Liver (tissue), 3 donors: Measurements from ENCODE around the gene CABLES1.

Source experiments
- EGR1 ChIP-seq, 2 donors: IDR thresholded peaks; 2 replicates each; pipeline ENCODE4 v1.6.1; 2016 to 2018; ENCODE audit warnings: antibody characterized with exemption in 2 of 2, low read depth in 2 of 2
- FOXA1 ChIP-seq: IDR thresholded peaks from 2 replicates; pipeline ENCODE4 v1.6.1; 2016; ENCODE audit warnings: antibody characterized with exemption
- GABPA ChIP-seq, 2 donors: IDR thresholded peaks in 1 of 2; conservative IDR thresholded peaks in 1 of 2; 2 replicates each; pipeline ENCODE4 v1.6.1; 2016; ENCODE audit warnings: antibody characterized with exemption in 2 of 2, mild to moderate bottlenecking in 1 of 2, moderate library complexity in 1 of 2
- HNF4G ChIP-seq: IDR thresholded peaks from 2 replicates; pipeline ENCODE4 v1.6.1; 2016; ENCODE audit warnings: antibody characterized with exemption
- JUND ChIP-seq, 2 donors: IDR thresholded peaks; 2 replicates each; pipeline ENCODE4 v1.6.1; 2016; ENCODE audit warnings: antibody characterized with exemption in 2 of 2
- SP1 ChIP-seq: IDR thresholded peaks from 2 replicates; pipeline ENCODE4 v1.6.1; 2018; ENCODE audit warnings: antibody characterized with exemption, mild to moderate bottlenecking
- TAF1 ChIP-seq: conservative IDR thresholded peaks from 2 replicates; pipeline ENCODE4 v1.6.1; 2016; ENCODE audit warnings: antibody characterized with exemption, mild to moderate bottlenecking
- YY1 ChIP-seq: IDR thresholded peaks from 2 replicates; pipeline ENCODE4 v1.6.1; 2016; ENCODE audit warnings: antibody characterized with exemption, mild to moderate bottlenecking
- TF ChIP-seq, protein P1 (sequence below): fragments of 150-350 bp; IDR thresholded peaks from 2 replicates; pipeline ENCODE4 v1.5.1; 2017; ENCODE audit warnings: improper control_type of control experiment, low read depth, low read length; ENCODE audit not compliant: missing input control
- TF ChIP-seq, protein P2 (sequence below): IDR thresholded peaks from 2 replicates; pipeline ENCODE4 v1.6.1; 2016; ENCODE audit warnings: antibody characterized with exemption, mild to moderate bottlenecking
- TF ChIP-seq, protein P3 (sequence below): IDR thresholded peaks from 2 replicates; pipeline ENCODE4 v1.6.1; 2016; ENCODE audit warnings: antibody characterized with exemption
- donor health status: healthy.
- donor health status: healthy.

DNA sequence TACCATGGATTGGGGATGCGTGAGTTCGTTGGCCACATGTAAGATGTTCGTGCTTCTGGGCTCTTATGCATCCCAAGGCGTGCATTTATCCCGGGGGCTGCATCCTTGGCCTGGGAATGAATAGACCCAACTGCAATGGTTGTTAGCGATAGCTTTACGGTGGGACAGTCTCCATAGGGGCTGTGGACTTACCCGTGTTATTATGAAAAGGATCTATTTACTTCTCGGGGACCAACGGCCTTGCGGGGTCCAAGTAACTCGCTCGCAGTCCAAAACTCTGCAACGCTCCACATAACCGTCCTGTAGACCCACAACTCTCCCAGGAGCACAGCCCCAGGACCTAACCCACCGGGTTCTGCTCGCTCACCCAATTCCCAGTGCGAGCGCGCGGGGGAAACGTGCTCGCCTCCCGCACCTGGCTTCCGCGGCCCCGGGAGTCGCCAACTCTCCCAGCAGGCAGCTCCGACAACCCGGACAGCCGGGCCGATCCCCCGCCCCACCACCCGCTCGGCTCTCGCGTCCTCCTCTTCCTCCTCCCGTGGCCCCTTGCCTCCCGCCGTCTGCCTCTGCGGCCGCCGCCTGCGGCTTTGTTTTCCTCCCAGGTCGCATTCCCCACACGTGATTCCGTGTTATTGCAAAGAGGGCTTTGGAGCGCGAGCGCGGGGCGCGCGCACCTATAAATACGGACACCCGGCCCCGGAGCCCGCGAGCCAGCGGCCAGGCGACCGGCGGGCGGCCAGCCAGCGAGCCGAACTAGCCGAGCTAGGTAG is at the start of gene CABLES1:
- TF ChIP-seq YY1, result peak; percentile 28
- TF ChIP-seq, protein P1, sequence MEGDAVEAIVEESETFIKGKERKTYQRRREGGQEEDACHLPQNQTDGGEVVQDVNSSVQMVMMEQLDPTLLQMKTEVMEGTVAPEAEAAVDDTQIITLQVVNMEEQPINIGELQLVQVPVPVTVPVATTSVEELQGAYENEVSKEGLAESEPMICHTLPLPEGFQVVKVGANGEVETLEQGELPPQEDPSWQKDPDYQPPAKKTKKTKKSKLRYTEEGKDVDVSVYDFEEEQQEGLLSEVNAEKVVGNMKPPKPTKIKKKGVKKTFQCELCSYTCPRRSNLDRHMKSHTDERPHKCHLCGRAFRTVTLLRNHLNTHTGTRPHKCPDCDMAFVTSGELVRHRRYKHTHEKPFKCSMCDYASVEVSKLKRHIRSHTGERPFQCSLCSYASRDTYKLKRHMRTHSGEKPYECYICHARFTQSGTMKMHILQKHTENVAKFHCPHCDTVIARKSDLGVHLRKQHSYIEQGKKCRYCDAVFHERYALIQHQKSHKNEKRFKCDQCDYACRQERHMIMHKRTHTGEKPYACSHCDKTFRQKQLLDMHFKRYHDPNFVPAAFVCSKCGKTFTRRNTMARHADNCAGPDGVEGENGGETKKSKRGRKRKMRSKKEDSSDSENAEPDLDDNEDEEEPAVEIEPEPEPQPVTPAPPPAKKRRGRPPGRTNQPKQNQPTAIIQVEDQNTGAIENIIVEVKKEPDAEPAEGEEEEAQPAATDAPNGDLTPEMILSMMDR, result no peak
- TF ChIP-seq FOXA1, result no peak
- TF ChIP-seq, protein P2, sequence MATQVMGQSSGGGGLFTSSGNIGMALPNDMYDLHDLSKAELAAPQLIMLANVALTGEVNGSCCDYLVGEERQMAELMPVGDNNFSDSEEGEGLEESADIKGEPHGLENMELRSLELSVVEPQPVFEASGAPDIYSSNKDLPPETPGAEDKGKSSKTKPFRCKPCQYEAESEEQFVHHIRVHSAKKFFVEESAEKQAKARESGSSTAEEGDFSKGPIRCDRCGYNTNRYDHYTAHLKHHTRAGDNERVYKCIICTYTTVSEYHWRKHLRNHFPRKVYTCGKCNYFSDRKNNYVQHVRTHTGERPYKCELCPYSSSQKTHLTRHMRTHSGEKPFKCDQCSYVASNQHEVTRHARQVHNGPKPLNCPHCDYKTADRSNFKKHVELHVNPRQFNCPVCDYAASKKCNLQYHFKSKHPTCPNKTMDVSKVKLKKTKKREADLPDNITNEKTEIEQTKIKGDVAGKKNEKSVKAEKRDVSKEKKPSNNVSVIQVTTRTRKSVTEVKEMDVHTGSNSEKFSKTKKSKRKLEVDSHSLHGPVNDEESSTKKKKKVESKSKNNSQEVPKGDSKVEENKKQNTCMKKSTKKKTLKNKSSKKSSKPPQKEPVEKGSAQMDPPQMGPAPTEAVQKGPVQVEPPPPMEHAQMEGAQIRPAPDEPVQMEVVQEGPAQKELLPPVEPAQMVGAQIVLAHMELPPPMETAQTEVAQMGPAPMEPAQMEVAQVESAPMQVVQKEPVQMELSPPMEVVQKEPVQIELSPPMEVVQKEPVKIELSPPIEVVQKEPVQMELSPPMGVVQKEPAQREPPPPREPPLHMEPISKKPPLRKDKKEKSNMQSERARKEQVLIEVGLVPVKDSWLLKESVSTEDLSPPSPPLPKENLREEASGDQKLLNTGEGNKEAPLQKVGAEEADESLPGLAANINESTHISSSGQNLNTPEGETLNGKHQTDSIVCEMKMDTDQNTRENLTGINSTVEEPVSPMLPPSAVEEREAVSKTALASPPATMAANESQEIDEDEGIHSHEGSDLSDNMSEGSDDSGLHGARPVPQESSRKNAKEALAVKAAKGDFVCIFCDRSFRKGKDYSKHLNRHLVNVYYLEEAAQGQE, result no peak
- TF ChIP-seq, protein P3, sequence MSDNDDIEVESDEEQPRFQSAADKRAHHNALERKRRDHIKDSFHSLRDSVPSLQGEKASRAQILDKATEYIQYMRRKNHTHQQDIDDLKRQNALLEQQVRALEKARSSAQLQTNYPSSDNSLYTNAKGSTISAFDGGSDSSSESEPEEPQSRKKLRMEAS, result peak; percentile 11
- TF ChIP-seq JUND (IDR thresholded peaks at IDR 0.05), result no peak
- TF ChIP-seq TAF1, result no peak
- TF ChIP-seq SP1, result no peak
- no peak for TF ChIP-seq GABPA (IDR thresholded peaks at IDR 0.05 in 1 of 2, conservative IDR thresholded peaks at IDR 0.05 in 1 of 2)
- no peak for TF ChIP-seq HNF4G
- TF ChIP-seq EGR1 (IDR thresholded peaks at IDR 0.05; ENCODE audit: low read depth in 2 of 2), result no peak
